ENCODE results near the gene RARG. TPM values are rescaled to one million over a fixed set of nuclear protein-coding genes. Genes with fewer than 3 reads are reported as not detected.

RARG gene
- total RNA-seq, 6 experiments from 2014 or later = 47.2 to 80.5 (median 71.0) TPM

- Mint-ChIP-seq H3K36me3 (ENCODE audit: low read depth) (no peaks in the 10 kb centered on the region), H3K4me1 (ENCODE audit: low read depth) (no peaks in the 10 kb centered on the region), H3K27ac (no peak overlapping the region), H3K9me3 (no peaks in the 10 kb centered on the region), H3K27me3 (ENCODE audit: insufficient read depth) (no peaks in the 10 kb centered on the region), H3K4me3 (no peak overlapping the region)
- no peak for TF ChIP-seq CTCF (IDR thresholded peaks at IDR 0.05)
- no peak for DNase-seq
Measured at GRCh38 chr12:53259891-53260290, 27.9 kb upstream of the RARG start.

GRCh38 chr12:53258541-53259539 lies 26.8 kb upstream of the RARG start:
- Mint-ChIP-seq H3K36me3 (ENCODE audit: low read depth) (peaks cover 5% of the 10 kb centered on the region), H3K27me3 (ENCODE audit: insufficient read depth) (no peaks in the 10 kb centered on the region), H3K9me3 (no peaks in the 10 kb centered on the region), H3K4me3 (no peak overlapping the region), H3K27ac (no peak overlapping the region), H3K4me1 (ENCODE audit: low read depth) (peaks cover 1% of the 10 kb centered on the region)
- DNase-seq = no peak
- no peak for TF ChIP-seq CTCF (IDR thresholded peaks at IDR 0.05)

- Mint-ChIP-seq H3K4me3 (no peak overlapping the region), H3K27me3 (ENCODE audit: insufficient read depth) (no peaks in the 10 kb centered on the region; the same call in 1 of the 2 replicates), H3K36me3 (ENCODE audit: low read depth) (peaks cover 22% of the 10 kb centered on the region), H3K27ac (no peak overlapping the region), H3K4me1 (ENCODE audit: low read depth) (peaks cover 22% of the 10 kb centered on the region), H3K9me3 (no peaks in the 10 kb centered on the region)
- no peak for TF ChIP-seq CTCF (IDR thresholded peaks at IDR 0.05)
- no peak for DNase-seq
Measured at GRCh38 chr12:53255996-53256395, 24.0 kb upstream of the RARG start.

GRCh38 chr12:53254816-53255545 lies 23.0 kb upstream of the RARG start:
- no peaks in the 10 kb centered on the region; the same call in 1 of the 2 replicates for H3K27me3 Mint-ChIP-seq (ENCODE audit: insufficient read depth)
- no peak overlapping the region for H3K4me3 Mint-ChIP-seq
- no peak for TF ChIP-seq CTCF (IDR thresholded peaks at IDR 0.05)
- H3K9me3 Mint-ChIP-seq = no peaks in the 10 kb centered on the region
- H3K27ac Mint-ChIP-seq = no peak overlapping the region
- no peak for DNase-seq
- H3K4me1 Mint-ChIP-seq (ENCODE audit: low read depth) = peaks cover 25% of the 10 kb centered on the region
- H3K36me3 Mint-ChIP-seq (ENCODE audit: low read depth) = peaks cover 22% of the 10 kb centered on the region

GRCh38 chr12:53253298-53253697 lies 21.3 kb upstream of the RARG start:
- Mint-ChIP-seq H3K4me3 (peak overlapping the region; percentile 99), H3K4me1 (ENCODE audit: low read depth) (peaks cover 25% of the 10 kb centered on the region), H3K27me3 (ENCODE audit: insufficient read depth) (no peaks in the 10 kb centered on the region; the same call in 1 of the 2 replicates), H3K9me3 (no peaks in the 10 kb centered on the region), H3K36me3 (ENCODE audit: low read depth) (peaks cover 22% of the 10 kb centered on the region), H3K27ac (peak overlapping the region; percentile 47; the same call in 1 of the 2 replicates)
- DNase-seq = no peak
- TF ChIP-seq CTCF (IDR thresholded peaks at IDR 0.05) = no peak
